Glomerular endothelial cell (primary cell): Measurements from ENCODE around the gene DMAP1. TPM values are rescaled to one million over a fixed set of nuclear protein-coding genes. Genes with fewer than 3 reads are reported as not detected.

Source experiments
- DNase-seq: peaks from one replicate; pipeline ENCODE4 v3.0.0-alpha.2; 2011; ENCODE audit warnings: low read depth, low spot score; ENCODE audit errors: extremely low read depth
- total RNA-seq: library from RNA; depleted of rRNA; stranded (reverse); fragments of >200 nt; gene quantifications from 2 replicates; pipeline ENCODE4 v1.2.3, GENCODE V29; 2015

Gene DMAP1
- total RNA-seq, 1 donor from 2014 or later, result 48.4 TPM

- no peak for DNase-seq
These were observed 13.9 kb downstream of the DMAP1 start for GRCh38 chr1:44227211-44227610.

- DNase-seq, result no peak
These were observed 14.9 kb downstream of the DMAP1 start for GRCh38 chr1:44228218-44228617.

DNA sequence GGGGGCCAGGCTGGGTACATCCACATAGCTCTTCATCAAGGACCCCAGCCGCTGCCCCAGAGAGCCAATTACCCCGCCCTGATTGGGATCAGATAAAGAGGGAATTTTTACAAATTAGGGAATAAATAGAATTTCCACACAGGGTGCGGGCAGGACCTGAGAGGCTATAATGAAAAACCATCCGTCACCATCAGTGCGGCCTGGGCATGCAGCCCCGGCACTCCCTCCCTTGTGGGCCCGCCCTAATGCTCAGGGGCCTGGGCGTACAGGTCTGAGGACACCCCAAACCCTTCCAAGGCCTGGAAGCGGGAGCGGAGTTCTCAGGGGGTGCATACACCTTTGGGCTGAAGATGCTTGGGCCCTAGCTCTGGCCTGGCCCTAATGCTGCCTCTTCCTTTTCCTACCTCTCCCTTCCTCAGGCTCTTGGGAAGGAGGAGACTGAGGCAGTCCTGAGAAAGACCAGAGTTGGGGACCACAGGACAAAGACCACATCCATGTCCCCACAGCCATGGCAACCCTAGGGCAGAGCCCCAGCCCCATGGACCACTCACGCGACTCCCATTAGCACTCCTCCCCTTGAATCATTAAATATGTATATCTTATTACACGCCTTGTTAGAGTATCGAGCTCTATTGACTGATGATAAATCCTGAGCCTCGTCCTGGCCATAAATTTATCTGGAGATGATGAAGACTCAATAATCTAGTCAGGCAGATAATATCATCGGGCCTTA lies 16.3 kb downstream of the DMAP1 start:
- no peak for DNase-seq

DNA sequence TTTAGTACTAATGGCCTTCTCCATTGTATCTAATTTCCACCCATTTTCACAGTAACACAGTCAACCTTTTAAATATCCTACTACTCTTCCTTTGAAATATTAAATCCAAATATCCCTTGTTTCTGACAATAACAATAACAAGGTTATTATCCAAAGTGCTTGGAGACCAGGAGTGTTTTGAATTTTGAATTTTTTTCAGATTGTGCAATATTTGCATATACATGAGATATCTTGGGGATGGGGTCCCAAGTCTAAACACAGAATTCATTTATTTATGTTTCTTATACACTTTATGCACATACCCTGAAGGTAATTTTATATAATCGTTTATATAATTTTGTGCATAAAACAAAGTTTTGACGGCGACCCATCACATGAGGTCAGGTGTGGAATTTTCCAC lies 17.5 kb downstream of the DMAP1 start:
- DNase-seq, result no peak

DNA sequence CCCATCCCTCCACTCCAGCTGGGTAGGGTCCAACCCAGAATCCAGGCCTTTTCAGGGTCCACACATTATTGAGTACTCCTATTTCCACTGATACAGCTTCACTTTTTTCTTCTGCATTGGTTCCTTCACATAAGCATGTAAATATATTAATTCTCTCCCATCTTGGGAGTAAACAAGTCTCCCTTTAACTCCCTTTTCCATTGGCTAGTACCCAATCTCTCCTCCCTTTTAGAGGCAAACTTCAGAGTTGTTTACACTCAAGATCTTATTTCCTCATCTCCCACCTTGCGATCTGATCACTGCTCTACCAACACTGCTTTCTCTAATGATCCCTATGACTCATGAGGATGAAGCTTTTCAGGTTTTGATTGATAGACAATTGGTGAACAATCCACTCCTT lies 20.3 kb downstream of the DMAP1 start:
- no peak for DNase-seq

DNA sequence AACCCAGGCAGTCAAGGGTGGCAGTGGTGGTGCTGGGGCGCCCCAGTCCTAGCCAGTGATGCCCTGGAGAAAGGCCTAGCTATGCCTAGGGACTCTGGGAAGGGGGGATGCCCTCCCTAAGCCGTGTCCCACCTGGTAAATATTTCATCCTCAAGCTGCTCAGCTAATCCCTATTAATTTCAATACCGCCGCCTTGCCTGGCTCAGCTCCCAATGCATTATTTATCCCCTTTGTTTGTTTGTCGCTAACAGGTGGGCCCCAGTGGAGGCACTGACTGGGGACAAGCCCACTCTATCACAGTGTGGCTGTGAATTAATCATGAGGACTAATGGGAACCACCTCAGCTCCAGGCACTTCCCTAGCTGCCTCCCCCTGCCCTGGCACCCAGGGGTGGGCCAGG lies 22.5 kb downstream of the DMAP1 start:
- no peak for DNase-seq

GRCh38 chr1:44236490-44237272 lies 23.4 kb downstream of the DMAP1 start:
- no peak for DNase-seq

DNA sequence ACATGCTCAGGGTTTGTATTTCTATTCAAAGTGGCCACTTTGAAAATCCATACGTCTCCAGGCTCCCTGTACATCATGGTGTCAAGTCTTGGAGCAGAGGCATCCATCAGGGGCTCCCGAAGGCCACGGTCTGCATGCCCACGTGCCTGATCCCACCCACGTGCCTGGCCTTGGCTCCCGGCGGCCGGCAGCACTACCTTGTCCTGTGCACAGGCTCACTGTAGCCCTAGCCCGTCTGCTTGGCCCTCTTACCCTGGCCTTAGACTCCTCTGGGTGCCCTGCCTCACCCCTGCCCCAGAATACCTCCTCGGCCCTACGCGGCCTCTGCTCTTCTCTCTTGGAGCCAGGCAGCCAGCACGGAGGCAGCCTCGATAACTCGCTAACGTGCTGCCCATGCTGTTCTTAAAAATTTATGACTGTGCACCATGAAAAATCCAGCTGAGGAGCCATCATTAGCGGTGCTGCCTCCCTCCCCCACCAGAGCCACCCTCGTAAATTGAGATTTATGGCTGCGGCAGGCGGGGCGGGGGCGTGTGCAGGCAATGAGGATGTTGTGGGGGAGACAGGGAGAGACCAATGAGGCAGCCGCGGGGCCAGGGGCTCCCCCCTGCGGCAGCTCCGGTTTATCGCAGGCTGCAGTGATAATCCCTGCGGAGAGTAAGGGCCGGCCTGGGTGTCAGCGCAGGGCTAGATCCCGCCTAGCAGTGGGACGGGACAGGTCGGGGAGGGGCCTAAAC lies 24.6 kb downstream of the DMAP1 start:
- no peak for DNase-seq

- DNase-seq, result no peak
These were observed 25.4 kb downstream of the DMAP1 start for GRCh38 chr1:44238660-44239059.

DNA sequence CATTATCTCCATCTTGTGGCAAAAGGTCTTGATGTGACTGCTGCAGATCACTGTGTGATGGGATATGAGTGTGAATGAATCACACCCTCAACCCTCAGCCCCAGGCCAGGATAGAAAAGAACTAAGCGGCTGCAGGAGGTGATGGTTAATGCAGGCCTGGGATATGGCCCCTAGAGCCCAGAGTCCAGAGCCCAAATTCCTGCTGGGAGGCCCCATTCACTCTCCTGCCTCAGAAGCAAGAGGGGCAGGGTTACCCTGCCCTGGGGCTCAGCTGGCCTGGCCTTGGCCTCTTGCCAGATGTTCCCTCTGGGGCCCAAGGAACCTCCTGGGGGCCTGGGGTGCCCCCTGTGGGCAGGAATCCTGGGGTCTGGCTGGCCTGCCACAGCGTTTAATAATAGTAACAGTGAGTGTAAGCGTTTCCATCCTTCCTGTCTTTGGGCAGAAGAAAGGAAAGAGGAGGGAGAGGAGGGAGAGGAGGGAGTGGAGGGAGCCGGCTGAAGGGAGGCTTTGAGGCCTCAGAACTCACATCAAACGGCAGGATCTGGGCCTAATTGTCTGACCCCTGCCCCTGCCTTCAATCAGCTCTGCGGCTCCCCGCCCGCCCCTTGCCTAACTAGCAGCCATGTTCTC lies 26.2 kb downstream of the DMAP1 start:
- no peak for DNase-seq

- DNase-seq, result no peak
These were observed 26.7 kb downstream of the DMAP1 start for GRCh38 chr1:44239961-44240371.

DNA sequence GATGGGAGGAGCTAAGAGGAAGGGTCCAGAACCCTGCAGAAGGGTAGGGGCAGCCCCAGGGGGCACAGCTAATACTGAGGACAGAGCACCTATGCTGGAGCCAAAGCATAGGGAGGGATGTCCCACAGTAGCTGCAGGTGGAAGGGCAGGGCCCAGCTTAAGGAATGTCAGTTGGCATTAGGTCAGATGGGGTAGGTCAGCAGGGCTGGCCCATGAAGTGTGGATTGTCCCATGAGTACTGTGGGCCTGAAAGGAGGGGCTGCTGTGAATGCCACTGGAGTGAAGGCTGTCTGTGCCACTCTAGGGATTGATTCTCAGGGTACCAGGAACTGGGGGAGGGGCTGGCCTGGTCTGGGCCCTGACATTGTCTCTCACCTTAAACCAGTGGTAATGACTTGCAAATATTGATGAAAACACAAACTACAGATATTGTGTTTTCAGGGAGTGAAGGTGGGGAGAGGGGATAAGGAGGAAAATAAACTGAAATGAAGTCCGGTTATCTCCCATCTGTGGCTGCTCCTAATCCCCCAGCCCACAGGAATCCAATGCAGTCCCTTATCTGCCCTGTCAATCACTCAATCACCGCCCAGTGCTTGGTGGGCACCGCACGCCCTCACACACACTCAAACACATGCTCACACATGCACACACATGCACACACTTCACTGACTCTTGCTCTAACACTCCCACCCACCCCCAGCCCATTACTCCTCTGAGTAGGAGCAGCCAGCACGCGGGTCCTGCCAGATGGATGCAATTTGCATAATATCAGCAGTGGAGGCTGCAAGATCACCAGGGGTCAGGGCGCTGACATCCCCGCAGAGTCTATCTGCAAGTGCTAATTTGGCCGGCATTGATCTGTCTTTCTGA lies 27.8 kb downstream of the DMAP1 start:
- no peak for DNase-seq

DNA sequence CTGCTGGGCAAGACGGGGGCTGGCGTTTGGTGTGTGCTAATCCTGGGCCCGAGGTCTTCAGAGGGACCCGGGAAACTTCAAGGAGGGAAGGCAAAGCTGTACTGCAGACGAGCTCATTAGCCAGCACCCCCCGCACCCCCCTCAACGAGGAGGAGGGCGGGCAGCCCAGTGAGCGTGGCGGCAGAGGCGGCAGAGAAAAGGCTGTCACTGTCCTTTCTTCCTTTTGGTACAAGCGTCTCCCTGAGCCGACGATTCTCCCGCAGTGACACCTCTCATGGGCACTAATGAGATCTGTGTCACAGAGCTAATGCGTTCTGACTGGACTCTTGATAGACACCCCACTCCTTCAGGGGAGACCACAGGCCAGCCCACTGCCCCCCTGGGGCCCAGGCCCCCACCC lies 29.5 kb downstream of the DMAP1 start:
- DNase-seq, result no peak

DNA sequence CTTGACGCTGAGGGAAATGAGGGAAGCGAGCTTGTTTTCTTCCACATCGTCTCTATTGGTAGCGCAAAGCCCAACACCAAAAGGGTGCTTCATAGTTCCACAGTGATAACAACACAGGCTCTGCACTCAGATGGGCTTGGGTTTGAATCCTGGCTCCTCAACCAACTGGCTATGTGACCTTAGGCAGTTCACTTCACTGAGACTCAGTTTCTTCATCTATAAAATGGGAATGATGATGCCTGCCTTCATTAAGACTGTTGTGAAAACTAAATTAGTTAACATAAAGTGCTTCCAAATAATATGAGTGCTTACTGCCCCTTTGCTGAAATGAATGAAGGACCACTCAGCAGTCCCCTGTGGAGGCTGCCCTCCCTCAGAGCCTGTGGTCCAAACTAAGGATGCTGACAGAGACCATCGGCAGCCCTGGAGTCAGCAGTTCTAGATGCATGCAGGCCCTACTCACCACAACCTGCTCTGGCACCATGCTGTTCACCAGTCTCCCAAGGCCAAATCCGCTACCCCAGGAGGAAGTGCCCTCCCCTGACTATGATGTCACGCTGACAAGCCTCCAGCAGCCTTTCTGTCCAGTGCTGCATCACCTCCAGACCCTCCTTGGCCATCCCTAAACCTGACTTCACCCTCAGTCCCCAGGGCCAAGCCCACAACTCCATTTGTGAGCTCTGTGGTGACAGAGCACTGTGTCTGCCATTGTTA lies 30.7 kb downstream of the DMAP1 start:
- no peak for DNase-seq

GRCh38 chr1:44244986-44245385 lies 31.7 kb downstream of the DMAP1 start:
- no peak for DNase-seq

GRCh38 chr1:44246806-44247205 lies 33.5 kb downstream of the DMAP1 start:
- no peak for DNase-seq

DNA sequence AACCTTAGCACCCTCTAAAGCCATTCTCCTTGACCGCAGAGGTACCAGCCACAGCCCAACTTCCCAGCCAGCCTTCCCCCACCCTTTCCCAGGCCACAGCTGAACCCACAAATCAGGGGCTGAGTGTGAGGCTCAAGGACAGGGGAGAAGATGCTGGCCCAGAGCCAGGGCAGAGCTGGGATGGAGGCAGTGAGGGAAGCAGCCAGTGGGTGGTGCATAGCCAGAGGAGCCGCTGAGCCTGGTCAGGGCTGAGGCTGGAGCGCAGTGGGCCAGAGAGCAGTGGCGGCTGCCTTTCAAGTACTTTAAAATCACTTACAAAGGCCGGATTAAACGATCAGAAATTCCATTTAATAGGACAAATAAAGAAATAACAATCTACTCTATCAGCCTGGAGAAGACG lies 36.3 kb downstream of the DMAP1 start:
- no peak for DNase-seq

- no peak for DNase-seq
These were observed 37.0 kb downstream of the DMAP1 start for GRCh38 chr1:44250068-44250781.

DNA sequence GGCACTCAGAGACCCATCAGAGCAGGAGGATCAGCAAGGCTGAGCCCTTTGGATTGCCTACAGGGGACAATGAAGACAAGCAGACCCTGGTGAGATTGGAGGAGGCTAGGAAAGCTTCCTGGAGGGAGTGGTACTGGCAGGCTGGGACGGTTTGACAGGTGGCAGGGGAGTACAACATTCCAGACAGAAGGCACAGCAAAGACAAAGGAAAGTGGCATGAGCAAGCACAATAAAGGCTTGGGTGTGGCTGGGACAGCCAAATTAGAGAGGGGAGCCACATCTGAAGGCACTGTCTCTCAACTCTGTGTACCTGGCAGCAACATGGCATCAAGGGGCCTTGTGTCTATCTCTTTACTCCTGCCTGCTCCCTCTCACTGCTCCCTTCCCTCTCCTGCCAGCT lies 38.2 kb downstream of the DMAP1 start:
- no peak for DNase-seq
